GM18907 (cell line): Measurements from ENCODE around the gene MALRD1.
"Not testable (repeated sequence)": the region's sequence is repeated elsewhere in the genome, so short reads cannot be mapped to it uniquely, and the experiment has no call there.

ENCODE experiments used
- ATAC-seq: cut with Tn5 transposase; IDR thresholded peaks from one replicate; pipeline ENCODE4 v1.9.1; 2021; ENCODE audit warnings: mild to moderate bottlenecking, moderate library complexity; ENCODE audit not compliant: unreplicated experiment

The MALRD1 gene

GRCh38 chr10:19701427-19702052, 652.9 kb downstream of the MALRD1 start:
- no peak for ATAC-seq

- no peak for ATAC-seq
These were observed 653.6 kb downstream of the MALRD1 start for GRCh38 chr10:19702215-19702614.

GRCh38 chr10:19704544-19704943, 655.9 kb downstream of the MALRD1 start:
- ATAC-seq, result no peak

GRCh38 chr10:19705250-19705649, 656.6 kb downstream of the MALRD1 start:
- no peak for ATAC-seq

GRCh38 chr10:19706904-19707303, 658.3 kb downstream of the MALRD1 start:
- no peak for ATAC-seq

DNA sequence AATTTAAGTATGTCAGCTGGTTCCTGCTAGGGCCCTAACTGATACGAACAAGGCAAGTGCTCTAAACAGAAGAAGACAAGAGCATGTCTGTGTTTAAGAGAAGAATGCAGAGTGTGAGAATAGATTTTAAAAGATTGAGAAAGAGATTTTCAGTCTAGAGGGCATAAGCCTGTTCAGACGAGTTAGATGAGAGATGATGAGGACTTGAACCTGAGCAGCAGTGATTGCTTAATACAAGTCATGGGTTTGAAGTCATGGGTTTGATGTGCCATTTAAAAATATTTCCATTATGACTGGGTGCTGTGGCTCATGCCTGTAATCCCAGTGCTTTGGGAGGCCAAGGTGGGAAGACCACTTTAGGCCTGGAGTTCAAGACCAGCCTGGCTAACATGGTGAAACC, 658.8 kb downstream of the MALRD1 start:
- no peak for ATAC-seq

DNA sequence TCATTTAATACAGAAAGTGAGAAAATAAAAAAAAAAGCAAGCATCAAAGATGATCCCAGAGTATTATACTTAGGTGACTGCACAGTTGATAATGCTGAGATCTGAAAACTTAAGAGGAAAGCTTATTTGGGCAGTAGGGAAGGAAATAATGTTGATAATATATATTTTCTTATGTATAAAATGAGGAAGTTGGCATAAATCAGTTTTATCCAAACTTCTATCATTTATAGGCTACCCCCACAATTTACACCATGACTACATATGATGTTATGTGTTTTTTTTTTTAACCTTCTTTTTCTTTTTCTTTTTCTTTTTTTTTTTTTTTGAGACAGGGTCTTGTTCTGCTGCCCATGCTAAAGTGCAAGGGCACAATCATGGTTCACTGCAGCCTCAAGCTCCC, 659.4 kb downstream of the MALRD1 start:
- no peak for ATAC-seq

DNA sequence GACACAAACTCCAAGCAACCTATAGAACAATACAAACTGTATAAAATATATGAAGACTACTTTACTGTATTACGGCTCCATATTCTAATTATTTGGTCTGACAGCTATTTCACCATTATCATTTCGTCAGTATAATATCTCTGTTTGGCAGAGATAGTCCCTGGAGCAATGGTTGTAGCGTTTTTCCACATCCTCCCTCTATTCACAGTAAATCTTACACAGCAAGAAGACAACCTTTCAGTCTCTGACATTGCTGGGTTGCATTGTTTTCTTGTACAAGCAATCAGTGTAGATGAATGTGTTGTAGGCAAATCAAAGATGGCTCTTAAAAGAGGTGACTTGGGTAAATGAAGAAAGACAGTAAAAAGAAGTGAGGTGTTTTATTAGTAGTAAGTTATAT, 662.0 kb downstream of the MALRD1 start:
- ATAC-seq, result no peak

DNA sequence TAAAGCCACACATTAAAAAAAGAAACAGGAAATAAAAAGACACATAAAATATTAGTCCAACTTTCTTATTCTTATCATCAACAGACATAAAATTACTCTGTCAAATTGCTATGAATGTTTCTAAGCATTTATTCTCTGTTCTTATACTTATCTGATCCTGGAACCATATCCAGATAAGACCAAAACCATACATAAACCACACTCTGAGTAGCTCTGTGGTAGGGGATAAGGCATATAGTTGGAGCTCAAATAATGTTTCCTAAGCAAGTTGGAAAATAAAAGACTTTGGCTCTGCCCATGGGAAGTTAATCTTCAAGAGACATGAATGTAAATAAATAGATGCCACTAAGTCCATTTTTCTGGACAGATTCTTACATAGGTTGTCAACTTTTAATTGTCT, 664.6 kb downstream of the MALRD1 start:
- ATAC-seq, result no peak

- ATAC-seq, result no peak
These were observed 665.4 kb downstream of the MALRD1 start for GRCh38 chr10:19713800-19714525.

DNA sequence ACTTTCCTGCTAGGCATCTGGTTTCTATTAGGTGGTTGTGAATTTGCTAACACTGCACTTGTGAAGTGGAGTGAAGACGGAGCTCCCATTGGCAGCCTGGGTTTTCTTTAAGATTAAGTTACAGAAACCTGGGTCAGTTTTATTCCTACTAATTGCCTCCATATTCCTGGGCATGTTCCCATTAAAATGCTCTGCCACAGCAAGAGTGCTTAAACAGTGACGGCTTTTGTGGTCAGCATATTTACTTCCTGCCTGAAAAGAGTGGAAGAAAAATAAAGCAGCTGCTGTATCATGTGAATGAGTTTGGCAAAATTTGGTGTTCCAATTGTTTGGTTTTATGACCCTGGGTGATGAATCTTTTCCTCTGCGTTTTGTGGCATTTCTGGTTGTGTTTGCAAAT, 670.7 kb downstream of the MALRD1 start:
- no peak for ATAC-seq

GRCh38 chr10:19724287-19724686, 675.7 kb downstream of the MALRD1 start:
- ATAC-seq, result no peak

DNA sequence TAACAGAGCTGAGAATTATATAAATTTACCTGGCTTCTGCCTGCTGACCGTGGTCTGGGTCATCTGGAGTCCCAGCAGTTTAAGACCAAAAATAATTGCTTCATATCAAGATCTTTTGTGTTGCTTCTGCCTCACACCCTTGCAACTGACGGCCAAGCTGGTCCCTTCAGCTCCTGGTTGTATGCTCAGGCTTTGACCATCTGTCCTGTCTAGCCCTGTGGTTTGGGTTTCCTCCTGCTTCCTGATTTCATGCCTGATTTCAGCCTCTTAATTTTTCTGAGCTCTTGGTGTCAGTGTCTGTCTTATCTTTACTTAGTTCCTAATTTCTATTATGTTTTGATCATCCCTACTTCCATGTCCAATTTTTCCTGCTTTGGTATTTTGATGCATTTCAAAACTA, 679.8 kb downstream of the MALRD1 start:
- no peak for ATAC-seq

GRCh38 chr10:19728964-19729363, 680.4 kb downstream of the MALRD1 start:
- ATAC-seq, result no peak

DNA sequence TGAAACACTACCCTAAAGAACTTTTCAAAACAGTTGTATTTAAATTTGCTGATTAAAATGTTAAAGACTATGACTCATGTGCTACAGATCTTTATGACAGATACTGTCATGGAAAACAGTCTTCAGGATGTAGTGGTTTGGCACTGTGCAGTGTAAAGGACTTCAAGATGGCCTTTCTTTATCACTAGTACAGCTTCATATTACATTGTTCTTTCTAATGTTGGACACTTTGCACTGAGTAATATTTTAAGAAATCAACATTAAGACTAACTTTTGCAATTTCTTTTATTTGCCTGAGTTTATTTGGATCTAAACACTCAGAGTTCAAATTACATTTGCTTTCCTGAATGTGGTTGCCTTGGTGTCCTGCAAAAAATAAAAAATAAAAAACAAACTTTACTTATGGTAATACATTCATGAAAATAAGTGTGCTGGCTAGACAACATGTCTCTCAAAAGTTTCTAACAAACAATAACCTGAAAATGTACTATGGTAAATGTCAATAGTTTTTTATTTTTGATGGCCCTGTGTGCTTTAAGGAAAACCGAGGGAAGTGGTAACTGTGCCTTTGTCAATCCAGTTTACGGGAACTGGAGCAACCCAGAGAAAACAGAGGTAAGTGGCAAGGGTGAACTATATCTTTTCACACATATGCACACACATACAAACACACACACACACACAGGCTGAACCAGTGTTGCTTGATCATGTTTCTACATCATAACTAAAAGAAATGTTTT, 681.7 kb downstream of the MALRD1 start:
- ATAC-seq, result no peak

- no peak for ATAC-seq
These were observed 682.3 kb downstream of the MALRD1 start for GRCh38 chr10:19730907-19731217.

- ATAC-seq, result no peak
These were observed 683.0 kb downstream of the MALRD1 start for GRCh38 chr10:19731560-19731959.

DNA sequence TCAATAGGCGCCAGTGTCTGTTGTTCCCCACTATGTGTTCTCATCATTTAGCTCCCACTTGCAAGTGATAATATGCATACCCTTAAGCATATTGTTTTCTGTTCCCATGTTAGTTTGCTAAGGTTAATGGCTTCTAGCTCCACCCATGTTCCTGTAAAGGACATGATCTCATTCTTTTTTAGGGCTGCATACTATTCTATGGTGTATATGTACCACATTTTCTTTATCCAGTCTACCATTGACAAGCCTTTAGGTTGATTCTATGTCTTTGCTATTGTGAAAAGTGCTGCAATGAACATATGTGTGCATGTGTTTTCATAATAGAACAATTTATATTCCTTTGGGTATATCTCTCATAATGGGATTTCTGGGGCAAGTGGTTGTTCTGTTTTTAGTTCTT, 689.8 kb downstream of the MALRD1 start:
- no peak for ATAC-seq

GRCh38 chr10:19739232-19739631, 690.6 kb downstream of the MALRD1 start:
- not testable (repeated sequence) for ATAC-seq

- ATAC-seq, result not testable (repeated sequence)
These were observed 693.5 kb downstream of the MALRD1 start for GRCh38 chr10:19742144-19742543.

- ATAC-seq, result no peak
These were observed 697.1 kb downstream of the MALRD1 start for GRCh38 chr10:19745672-19746071.

- no peak for ATAC-seq
These were observed 700.7 kb downstream of the MALRD1 start for GRCh38 chr10:19749185-19749729.
